ENCODE data around the gene SLC10A6.
A peak's percentile ranks its signal among the peaks of the same experiment; 100 is the strongest.
"Not testable (repeated sequence)": the region's sequence is repeated elsewhere in the genome, so short reads cannot be mapped to it uniquely, and the experiment has no call there.

Gene SLC10A6, protein sequence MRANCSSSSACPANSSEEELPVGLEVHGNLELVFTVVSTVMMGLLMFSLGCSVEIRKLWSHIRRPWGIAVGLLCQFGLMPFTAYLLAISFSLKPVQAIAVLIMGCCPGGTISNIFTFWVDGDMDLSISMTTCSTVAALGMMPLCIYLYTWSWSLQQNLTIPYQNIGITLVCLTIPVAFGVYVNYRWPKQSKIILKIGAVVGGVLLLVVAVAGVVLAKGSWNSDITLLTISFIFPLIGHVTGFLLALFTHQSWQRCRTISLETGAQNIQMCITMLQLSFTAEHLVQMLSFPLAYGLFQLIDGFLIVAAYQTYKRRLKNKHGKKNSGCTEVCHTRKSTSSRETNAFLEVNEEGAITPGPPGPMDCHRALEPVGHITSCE

DNA sequence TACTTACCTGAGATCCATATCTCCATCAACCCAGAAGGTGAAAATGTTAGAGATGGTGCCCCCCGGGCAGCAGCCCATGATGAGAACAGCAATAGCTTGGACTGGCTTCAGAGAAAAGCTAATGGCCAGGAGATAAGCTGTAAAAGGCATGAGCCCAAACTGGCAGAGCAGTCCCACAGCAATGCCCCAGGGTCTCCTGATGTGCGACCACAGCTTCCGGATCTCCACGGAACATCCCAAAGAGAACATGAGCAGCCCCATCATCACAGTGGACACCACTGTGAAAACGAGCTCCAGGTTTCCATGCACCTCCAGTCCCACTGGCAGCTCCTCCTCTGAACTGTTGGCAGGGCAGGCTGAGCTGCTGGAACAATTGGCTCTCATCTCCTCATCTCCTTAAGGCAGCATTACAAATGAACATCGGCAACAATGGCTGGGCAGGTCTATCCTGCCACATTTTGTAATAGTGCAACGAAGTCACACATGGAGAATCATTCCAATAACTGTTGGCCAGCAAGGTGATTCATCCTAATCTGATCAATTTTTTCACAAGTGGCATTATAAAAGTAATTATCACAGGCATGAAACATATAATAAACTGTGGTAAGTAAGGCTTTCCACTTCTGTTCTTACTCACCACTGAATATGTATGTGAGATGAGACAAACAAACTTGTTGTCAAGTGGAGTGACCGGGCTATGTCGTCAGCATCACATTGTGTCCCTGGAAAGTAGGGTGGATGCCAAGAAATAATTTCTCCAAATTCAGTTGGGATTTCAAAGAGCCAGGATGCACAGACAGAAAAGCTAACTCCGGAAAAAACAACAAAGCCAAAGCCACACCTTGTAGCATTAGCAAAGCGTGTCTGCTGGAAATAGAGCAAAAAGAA, at the start of gene SLC10A6:
Gene SLC10A6, minus strand, starts transcription at position 653 of the 888 bp plus-strand sequence. Its CDS starts 269 bp downstream, at position 384.
- no peak for DNase-seq

DNA sequence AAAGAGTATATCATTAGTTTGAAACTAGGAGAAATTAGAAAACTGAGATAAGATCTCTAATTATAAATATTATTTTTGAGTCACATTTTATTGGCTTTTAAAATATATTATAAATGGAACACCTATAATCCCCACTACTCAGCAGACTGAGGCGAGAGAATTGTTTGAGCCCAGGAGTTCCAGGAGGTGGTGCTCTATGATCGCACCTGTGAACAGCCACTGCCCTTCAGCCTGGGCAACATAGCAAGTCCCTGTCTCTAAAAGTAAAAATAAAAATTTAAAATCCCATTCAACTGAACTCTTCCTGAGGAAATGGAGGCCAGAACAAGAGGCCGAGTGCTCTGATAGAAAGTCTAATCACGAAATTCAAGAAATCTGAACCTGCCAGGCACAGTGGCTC, 49.4 kb upstream of the SLC10A6 start:
- no peak for DNase-seq

DNA sequence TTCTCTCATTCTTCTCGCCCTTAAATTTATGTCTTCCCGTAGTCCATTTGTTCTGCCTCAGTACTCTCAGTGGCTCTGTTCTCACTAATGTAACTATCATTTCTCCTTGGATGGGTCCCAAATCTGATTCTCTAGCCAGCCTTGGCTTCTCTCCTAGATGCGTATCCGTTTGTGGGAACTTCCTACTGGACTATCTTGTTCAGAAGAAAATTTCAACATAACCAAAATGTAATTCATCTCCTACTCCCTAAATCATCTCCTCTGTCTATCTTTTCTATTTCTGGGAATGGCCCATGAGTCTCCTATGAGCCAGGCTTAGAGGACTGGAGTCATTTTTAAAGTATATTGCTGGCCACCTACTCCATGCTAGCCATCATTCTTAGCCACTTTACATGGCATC, 47.4 kb upstream of the SLC10A6 start:
- no peak for DNase-seq

DNA sequence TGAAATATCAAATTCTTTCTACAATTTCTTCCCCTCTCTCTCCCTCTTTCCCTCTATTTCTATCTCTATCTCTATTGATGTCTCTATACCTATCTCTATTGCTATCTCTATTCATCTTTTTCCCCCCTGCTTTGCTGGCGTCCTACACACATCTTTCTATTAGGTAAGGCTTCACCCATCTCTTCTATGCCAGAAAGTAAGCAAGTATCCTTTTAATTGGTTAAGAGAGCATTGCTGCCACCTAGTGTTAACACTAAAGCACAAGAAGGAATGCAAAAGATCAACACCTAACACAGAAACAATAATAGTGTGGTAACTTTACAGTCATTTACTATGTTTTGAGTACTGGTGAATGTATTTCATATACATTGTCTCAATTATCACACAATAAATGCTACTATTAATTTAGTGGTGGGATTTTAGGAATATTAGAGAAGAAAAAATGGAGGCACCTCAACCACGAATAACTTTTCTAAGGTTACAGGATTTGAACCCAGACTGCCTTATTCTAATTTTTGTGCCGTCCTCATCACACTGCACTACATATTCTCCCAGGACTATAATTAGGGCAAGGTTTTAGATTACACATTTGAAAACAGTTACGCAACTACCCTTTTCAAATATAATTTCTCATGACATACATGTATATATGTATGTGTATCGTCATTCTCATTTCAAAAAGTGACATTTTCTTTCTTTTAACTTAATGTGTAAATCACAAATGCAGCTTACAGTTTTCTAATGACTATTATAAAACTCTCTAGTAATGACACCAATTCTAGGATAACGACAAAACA, 46.7 kb upstream of the SLC10A6 start:
- peak; percentile 68 for DNase-seq

DNA sequence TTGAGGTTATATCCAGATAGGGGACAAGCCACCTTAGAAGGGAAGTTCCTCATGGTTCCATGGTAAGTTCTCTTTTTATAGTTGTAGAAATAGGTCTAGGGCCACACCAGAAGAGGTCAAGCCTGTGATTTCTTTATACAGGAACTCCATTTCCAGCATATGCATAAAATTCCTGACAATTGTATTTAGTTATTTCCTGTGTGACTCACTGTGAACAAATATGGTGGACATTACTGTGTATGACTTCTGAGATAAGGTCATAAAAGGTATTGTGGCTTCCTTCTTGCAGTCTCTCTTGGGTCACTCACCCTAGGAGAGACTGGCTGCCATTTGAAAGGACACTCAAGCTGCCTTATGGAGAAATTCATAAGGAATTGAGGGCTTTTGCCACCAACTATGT, 45.3 kb upstream of the SLC10A6 start:
- no peak for DNase-seq

DNA sequence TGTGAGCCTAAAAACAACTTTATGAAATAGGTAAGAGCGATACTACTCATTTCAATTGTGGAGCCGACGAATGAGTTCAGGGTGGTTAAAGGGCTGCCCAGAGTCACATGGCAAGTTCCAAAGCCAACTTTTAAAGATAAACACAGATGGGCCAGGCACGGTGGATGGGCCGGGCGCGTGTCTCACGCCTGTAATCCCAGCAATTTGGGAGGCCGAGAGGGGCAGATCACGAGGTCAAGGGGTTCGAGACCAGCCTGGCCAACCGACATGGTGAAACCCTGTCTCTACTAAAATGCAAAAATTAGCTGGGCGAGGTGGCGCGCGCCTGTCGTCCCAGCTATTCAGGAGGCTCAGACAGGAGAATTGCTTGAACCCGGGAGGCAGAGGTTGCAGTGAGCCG, 44.0 kb upstream of the SLC10A6 start:
- no peak for DNase-seq

DNA sequence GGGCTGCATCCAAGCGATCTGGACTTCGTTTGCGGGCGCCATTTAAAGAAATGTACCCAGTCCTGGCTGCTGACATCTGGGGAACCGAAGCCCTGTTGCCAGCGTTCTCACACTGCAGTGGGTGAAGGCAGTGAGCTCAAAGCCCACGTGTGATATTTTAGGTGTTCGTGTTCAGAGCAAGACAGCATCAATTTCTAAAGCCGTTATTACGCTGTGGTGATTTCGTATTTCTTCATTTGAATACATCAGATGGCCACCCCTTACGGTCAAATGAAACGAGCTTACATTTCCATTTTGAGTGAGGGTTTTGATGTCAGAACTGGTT, 43.4 kb upstream of the SLC10A6 start:
- DNase-seq, result no peak

DNA sequence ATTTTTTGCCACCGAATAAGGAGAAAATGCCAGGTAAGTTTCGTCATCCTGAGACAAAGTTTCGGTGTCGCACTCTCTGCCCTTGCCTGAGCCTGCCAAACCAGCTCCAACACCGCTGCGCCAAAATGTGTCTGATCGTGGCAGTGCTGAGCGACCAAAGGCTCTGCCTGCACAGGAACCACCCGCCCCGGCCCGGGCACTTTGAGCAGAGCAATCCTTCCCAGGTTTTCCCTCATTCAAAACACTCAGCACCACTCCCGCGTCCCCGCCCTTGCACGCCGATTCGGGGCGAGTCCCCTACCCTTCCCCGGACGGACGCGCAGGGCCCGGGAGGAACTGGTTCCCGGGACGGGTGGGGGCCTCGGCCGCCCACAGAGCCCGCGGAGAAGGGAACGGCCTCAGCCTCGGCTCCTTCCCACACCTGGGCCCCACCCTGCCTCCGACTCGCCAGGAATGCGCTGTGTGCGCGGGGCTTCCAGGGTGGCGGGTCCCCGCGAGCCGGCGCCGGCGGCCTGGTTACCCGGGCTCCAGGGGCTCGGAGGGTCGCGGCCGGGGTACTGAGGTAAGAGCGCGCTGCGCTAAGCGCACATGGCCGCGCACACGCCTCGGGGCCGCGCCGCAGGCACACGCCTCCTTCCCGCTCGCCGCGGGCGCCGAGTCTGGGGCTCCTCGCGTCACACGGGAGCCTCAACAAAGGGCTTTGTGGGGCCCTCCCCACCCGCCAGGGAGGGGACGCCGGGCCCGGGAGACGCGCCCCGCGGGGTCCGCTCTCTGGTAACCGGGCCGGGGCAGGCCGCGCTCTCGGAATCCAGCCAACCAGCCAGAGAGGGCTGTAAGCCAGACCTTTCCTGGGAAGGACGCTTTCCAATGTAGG, 42.8 kb upstream of the SLC10A6 start, which contains the start of gene C4orf36:
Gene C4orf36, minus strand, starts transcription at position 661 of the 874 bp plus-strand sequence. CDS start 902 bp downstream, outside the sequence.
- peak; percentile 70 for DNase-seq

DNA sequence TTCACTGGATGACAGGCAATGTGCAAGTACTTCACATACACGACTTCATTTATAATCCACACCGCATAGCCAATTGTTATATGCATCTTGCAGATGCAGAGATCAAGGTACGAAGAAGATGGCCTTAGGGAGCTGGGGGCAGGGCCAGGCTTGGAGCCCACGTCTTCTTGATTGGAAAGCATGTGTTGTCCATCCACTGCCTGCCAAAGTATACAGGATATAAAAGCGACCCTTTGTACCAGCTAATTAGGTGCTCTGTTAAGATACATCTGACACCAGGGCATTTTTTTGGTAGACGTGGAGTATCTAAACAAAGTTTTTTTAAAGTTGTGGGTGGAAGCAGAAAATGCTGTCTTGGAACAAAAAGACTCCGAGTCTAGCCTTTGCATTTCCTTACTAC, 41.6 kb upstream of the SLC10A6 start:
- no peak for DNase-seq

DNA sequence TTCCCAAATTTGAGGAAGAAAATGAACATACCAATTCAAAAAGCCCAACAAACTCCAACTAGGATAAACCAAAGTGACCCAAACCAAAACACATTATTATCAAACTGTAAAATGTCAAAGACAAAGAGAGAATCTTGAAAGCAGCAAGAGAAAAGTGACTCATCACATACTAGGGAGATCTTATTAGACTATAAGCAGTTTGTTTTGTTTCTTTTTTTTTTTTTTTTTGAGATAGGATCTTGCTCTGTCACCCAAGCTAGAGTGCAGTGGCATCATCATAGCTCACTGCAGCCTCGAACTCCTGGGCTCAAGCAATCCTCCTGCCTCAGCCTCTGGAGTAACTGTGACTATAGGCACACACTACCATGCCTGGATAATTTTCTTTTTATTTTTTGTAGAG, 30.5 kb upstream of the SLC10A6 start:
- no peak for DNase-seq

DNA sequence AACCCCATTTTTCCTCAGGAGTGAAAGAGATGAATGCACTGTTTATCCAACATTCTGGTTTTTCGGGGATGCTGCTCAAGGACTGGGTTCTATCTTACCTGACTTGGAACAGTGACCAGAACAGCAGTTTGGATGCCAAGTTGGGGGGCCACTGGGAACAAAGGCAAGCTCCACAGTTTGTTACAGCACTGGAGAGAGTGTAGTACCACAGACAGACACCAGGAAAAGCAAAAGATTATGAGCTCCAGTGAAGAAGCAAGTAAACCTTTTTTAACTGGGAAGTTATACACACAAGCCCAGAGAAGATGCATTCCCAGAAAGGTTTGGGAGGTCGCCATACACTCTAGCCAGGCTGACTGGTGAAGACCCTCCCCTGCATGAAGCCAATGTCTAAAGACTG, 29.5 kb upstream of the SLC10A6 start:
- DNase-seq, result no peak

DNA sequence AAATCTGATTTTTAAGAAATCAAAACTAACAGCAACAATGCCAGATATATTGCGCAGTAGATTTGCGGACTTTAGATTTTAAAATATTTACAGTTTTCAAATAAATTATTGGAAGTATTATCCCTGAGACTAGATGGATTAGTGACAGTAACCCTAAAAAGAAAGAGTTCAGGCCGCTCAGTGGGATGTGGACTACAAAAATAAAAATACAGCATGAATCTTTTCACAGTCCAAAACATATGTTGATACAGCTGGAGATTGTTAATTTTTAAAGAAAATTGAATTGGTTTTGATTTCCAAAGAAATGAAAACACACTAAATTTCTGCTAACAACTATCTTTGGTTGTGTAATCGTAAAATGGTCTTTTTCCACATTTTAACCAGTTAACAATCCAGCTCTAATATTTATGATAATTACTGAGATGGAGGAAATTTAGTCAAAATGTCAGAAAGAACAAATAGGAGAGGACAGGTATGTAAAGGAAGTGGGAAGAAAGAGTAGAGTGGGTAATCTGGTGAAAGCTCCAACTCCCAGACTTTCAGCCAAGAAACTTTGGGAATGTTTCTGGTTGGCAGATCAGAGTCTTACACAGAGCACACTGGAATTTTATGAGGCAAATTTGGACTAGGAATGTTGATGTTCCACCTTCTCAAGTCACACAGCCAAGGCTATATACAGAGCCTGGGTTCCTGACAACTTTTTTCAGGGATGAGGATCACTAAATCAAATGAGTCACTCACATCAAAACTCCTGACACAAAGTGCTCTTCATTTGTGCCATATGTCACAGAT, 27.9 kb upstream of the SLC10A6 start:
- no peak for DNase-seq

DNA sequence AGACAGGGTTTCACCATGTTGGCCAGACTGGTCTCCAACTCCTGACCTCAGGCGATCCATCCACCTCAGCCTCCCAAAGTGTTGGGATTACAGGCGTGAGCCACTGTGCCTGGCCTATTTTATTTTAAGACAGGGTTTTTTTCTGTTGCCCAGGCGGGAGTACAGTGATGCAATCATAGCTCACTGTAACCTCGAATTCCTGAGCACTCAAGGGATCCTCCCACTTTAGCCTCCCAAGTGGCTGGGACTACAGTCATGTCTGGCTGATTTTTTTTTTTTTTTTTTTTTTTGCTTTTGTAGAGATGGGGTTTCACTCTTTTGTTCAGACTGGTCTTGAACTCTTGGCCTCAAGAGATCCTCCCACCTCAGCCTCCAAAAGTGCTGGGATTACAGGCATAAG, 26.3 kb upstream of the SLC10A6 start:
- DNase-seq, result not testable (repeated sequence)

DNA sequence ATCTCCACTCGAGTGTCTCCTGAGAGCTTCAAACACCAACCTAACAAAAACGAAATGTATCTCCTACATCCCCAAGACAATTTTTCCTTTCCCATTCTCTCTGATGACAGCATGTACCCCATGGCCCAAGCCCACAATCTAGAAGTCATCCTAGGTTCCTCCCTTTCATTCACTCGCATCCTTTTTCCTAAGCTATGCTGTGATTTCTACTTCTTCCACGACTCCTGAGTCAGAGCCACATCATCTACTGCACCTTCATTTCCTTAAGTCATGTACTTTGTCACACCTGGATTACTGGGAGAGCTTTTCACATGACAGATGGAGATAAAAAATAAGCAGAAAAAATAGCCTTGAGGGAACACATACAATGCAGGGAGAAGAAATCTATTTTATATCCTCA, 23.0 kb upstream of the SLC10A6 start:
- no peak for DNase-seq

DNA sequence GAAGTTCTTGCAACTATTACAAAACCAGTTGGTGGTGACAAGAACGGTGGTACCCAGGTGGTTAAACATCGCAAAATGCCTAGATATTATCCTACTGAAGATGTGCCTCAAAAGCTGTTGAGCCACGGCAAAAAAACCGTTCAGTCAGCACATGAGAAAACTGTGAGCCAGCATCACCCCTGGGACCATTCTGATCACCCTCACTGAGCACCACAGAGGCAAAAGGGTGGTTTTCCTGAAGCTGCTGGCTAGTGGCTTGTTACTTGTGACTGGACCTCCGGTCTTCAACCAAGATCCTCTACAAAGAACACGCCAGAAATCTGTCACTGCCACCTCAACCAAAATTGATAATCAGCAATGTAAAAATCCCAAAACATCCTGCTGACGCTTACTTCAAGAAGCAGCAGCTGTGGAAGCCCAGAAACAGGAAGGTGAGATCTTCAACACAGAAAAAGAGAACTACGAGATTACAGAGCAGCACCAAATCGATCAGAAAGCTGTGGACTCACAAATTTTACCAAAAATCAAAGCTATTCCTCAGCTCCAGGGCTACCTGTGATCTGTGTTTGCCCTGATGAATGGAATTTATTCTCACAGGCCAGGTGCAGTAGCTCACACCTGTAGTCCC, 21.4 kb upstream of the SLC10A6 start:
- no peak for DNase-seq

DNA sequence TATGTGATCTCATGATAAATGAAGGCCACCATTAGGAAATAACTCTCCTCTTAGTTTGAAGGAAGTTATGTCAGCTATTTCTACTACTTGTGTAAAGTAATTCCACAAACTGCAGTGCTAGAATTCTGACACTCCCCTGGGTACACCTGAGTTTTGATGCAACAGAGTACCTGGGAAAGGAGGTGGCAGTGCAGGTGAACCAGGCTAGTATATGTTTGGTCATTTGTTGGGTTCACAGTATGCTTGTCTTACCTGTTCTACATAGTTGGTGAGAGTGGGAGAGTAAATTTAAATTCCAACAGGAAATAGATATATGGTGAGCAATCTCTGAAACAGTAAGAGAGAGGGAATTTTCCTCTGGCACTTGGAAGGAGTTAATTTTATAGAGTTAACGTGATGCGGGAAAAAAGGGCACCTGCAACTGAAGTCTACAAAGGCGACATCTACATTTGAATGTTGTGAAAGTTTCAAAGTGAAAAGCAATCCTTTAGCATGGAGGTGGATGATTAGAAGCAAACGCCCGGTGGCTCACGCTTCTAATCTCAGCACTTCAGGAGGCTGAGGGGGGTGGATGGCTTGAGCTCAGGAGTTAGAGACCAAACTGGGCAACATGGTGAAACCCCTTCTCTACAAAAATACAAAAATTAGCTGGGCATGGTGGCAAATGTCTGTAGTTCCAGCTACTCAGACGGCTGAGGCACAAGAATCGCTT, 8.3 kb upstream of the SLC10A6 start:
- no peak for DNase-seq

DNA sequence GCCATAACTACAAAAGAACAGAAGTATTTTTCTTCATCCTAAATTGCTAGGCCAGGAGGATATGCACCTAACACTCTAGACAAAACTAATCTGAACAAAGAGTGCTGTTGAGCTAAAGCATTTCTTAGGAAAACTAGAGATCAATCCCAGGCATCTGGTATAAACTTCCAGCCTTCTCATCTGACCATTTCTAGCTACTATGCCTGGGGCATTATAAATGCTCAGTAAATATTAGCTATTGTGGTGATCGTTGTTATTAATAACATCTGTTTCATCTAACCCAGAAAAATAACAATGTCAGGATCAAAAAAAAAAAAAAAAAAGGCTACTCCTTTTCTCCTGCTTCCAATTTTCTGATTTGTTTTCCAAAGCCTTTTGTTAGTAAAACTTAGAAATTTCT, 7.7 kb upstream of the SLC10A6 start:
- no peak for DNase-seq

DNA sequence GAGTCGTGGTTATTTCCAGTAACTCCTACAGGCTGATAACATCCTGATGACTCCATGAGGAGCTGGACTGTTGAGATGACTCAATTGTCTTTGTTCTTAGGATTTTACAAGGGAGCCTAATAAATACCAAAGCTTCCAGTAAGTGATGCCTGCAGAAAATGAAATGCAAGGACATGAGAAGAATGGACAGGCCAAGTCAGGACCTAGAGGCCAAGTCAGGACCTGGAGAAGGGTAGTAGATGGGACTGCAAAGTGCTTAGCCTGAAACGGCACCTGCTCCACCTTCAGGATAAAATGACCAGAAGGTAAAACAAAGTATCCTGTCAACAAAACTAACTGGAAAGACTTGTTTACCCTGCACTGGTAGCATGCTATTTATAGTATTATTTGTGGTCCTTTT, 6.4 kb upstream of the SLC10A6 start:
- DNase-seq, result no peak

DNA sequence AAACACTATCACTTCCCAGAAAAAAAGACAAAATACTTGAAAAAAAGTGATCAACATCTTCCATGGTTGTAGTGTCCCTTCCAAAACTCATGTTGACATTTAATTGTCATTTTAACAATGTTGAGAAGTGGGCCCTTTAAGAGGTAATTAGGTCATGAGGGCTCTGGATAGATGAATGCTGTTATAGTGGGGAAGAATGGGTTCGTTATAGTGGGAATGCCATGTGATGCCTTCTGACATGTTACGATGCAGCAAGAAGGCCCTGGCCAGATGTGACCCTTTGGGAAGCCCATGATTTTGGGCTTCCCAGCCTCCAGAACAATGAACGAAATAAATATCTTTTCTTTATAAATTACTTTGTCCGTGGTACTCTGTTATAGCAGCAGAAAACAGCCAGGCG, 4.0 kb upstream of the SLC10A6 start:
- no peak for DNase-seq

DNA sequence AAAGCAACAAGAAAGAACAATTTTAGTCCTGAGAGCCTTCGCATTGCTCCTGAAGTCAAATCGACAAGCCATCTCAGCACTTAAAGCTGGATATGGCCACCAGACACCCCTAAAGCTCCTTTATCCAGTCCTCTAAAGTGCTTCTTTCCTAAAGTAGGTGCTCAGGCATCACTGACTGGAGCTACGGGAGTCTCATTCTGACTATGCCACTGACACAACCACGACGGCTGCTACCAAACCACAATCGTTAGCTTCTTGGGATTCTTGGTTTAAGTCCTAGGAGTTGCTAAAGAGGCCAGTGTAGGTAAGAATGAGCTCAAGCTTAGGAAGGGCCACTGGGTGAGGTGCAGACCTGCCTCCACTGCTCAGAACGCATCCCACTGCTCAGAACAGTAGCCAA, 1.0 kb downstream of the SLC10A6 start:
- DNase-seq, result no peak

Measured in RPMI8226 (cell line).